Panc1 (cell line): ENCODE results near the gene TIGD3. TPM values are rescaled to one million over a fixed set of nuclear protein-coding genes. Genes with fewer than 3 reads are reported as not detected.

ENCODE experiments used
- ATAC-seq: fragments of 200-7000 bp; cut with Tn5 transposase; 2 replicates; pipeline ENCODE4 v1.9.1; 2020; ENCODE audit warnings: mild to moderate bottlenecking, moderate library complexity
- BruUV-seq: library from RNA; stranded (reverse); fragments of 400-500 nt; replicated peaks from 2 replicates; lab custom pipeline; 2021; lab: Mats Ljungman, UMichigan
- CTCF ChIA-PET: fragments of 300-600 bp; sonication (Branson Sonifier 250); formaldehyde crosslinking; loops from one replicate; lab custom pipeline; 2022; ENCODE audit warnings: antibody characterized with exemption; lab: Charles Lee
- POLR2A ChIA-PET: fragments of 300-600 bp; sonication (Branson Sonifier 250); formaldehyde crosslinking; loops from one replicate; lab custom pipeline; 2022; ENCODE audit warnings: antibody characterized with exemption; lab: Charles Lee
- DNase-seq: peaks from one replicate; pipeline ENCODE4 v3.0.0-alpha.2; 2010; ENCODE audit warnings: low read depth, low spot score
- H3K27ac ChIP-seq: 2 replicates; pipeline ENCODE4 v1.5.1; 2011; ENCODE audit warnings: mild to moderate bottlenecking, low read length, inconsistent platforms
- H3K27me3 ChIP-seq: fragments of 200-500 bp; sonication (Bioruptor generic); 2 replicates; pipeline ENCODE4 v1.6.0; 2014; ENCODE audit warnings: low read length, inconsistent platforms; ENCODE audit not compliant: control insufficient read depth, insufficient read depth
- H3K36me3 ChIP-seq: fragments of 200-500 bp; sonication (Bioruptor generic); 2 replicates; pipeline ENCODE4 v1.5.1; 2014; ENCODE audit warnings: inconsistent platforms, mild to moderate bottlenecking, low read length, moderate library complexity; ENCODE audit not compliant: control insufficient read depth, insufficient read depth
- H3K4me1 ChIP-seq: 2 replicates; pipeline ENCODE4 v1.5.1; 2011; ENCODE audit warnings: inconsistent platforms, mild to moderate bottlenecking, low read length, moderate library complexity; ENCODE audit not compliant: control insufficient read depth, insufficient read depth
- H3K4me3 ChIP-seq, 2 experiments: 2 replicates each; pipeline ENCODE4 v1.5.1; 2011 to 2012; ENCODE audit warnings: low read depth in 2 of 2, low read length in 2 of 2, mild to moderate bottlenecking in 2 of 2, inconsistent platforms in 1 of 2, moderate library complexity in 1 of 2
- H3K9me3 ChIP-seq: fragments of 200-500 bp; sonication (Bioruptor generic); 2 replicates; pipeline ENCODE4 v1.5.1; 2014; ENCODE audit warnings: low read depth, mild to moderate bottlenecking, inconsistent platforms, low read length, moderate library complexity; ENCODE audit not compliant: control insufficient read depth, insufficient read depth
- POLR2AphosphoS5 ChIP-seq: IDR thresholded peaks from 2 replicates; pipeline ENCODE4 v1.6.1; 2012; ENCODE audit warnings: mild to moderate bottlenecking, low read depth, low read length, moderate library complexity
- SIN3A ChIP-seq: IDR thresholded peaks from 2 replicates; pipeline ENCODE4 v1.6.1; 2012; ENCODE audit warnings: low read depth, mild to moderate bottlenecking, low read length, moderate library complexity, borderline replicate concordance; ENCODE audit not compliant: insufficient read depth
- TCF7L2 ChIP-seq: IDR thresholded peaks from 2 replicates; pipeline ENCODE4 v1.6.1; 2011; ENCODE audit warnings: mild to moderate bottlenecking, low read depth, low read length, inconsistent platforms
- in situ Hi-C: cut with HindIII; loops from 2 replicates; pipeline ENCODE4 v1.10.0; 2016; ENCODE audit warnings: low sequenced_read_pairs, low pct_unique_long_range_greater_than_20kb
- intact Hi-C: fragments of 100-400 bp; cut with micrococcal nuclease; formaldehyde crosslinking; loops from one replicate; pipeline ENCODE4 v1.10.0; 2022; ENCODE audit not compliant: unreplicated experiment
- total RNA-seq: library from RNA; stranded (reverse); gene quantifications from one replicate; pipeline ENCODE4 v1.2.1, GENCODE V29; 2021; ENCODE audit not compliant: unreplicated experiment
- TF ChIP-seq, protein P1 (sequence below): fragments of 450-650 bp; IDR thresholded peaks from 2 replicates; pipeline ENCODE4 v1.5.1; 2017; ENCODE audit warnings: mild to moderate bottlenecking
- TF ChIP-seq, protein P2 (sequence below), 2 experiments: IDR thresholded peaks; 2 replicates each; pipeline ENCODE4 v1.6.1; 2011 to 2012; ENCODE audit warnings: low read depth in 2 of 2, control low read depth in 1 of 2, low read length in 1 of 2, mild to moderate bottlenecking in 1 of 2, moderate library complexity in 1 of 2; ENCODE audit not compliant: insufficient read depth in 1 of 2

Gene TIGD3
- total RNA-seq, 1 experiment from 2014 or later: 2.4 TPM

DNA sequence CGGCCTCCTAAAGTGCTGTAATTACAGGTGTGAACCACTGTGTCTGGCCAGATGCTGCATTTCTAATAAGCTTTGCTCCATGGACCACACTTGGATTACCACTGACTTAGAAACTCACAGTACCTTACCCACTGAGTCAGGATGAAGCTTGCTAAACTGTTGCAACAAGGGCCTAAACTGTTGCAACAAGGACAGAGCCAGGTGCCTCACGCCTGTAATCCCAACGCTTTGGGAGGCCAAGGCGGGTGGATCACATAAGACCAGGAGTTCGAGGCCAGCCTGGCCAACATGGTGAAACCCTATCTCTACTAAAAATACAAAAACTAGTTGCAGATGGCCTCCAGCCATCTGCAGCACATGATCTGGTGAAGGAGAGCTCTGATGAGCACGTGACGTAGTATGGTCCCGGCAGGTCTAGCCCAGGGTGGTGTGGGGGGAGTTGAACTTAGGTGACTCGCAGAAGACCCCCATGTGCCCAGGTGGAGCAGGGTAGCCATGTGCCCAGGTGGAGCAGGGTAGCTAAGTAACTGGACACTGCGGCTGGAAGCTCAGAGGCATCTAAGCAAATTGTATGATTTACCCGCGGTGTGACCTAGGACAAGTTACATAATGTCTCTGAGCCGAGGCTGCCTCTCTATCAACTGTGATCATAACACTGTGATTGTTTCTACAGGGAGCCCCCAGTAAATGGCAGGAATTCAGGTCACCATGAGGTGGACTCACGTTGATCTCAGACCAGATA is 19.5 kb downstream of the TIGD3 start:
- CTCF ChIA-PET: interaction anchor here (0.5 kb wide), 1 partner anchor 189 kb away, joined by 9 read pairs; no protein-coding TSS in a partner anchor
- intact Hi-C loops: no loop called here

DNA sequence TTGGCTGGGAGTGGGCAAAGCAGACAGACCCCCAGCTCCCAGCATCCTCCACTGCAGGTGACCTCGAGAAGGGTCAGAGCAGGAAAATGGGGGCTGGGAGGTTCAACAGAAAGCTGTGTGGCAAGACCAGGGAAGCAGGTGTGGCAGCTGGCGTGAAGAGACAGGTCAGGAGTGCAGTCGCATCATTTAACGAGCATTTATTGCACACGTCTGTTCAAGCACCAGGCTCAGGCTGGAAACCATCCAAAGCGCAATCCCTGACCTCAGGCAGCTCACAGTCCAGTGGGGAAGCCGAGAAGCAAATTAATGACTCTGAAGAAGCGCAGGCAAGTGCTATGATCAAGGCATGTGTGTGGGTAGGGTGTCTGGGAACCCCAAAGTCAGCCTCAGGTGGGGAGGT is 20.5 kb downstream of the TIGD3 start:
- TF ChIP-seq, protein P1, sequence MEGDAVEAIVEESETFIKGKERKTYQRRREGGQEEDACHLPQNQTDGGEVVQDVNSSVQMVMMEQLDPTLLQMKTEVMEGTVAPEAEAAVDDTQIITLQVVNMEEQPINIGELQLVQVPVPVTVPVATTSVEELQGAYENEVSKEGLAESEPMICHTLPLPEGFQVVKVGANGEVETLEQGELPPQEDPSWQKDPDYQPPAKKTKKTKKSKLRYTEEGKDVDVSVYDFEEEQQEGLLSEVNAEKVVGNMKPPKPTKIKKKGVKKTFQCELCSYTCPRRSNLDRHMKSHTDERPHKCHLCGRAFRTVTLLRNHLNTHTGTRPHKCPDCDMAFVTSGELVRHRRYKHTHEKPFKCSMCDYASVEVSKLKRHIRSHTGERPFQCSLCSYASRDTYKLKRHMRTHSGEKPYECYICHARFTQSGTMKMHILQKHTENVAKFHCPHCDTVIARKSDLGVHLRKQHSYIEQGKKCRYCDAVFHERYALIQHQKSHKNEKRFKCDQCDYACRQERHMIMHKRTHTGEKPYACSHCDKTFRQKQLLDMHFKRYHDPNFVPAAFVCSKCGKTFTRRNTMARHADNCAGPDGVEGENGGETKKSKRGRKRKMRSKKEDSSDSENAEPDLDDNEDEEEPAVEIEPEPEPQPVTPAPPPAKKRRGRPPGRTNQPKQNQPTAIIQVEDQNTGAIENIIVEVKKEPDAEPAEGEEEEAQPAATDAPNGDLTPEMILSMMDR: no peak
- TF ChIP-seq, protein P2, sequence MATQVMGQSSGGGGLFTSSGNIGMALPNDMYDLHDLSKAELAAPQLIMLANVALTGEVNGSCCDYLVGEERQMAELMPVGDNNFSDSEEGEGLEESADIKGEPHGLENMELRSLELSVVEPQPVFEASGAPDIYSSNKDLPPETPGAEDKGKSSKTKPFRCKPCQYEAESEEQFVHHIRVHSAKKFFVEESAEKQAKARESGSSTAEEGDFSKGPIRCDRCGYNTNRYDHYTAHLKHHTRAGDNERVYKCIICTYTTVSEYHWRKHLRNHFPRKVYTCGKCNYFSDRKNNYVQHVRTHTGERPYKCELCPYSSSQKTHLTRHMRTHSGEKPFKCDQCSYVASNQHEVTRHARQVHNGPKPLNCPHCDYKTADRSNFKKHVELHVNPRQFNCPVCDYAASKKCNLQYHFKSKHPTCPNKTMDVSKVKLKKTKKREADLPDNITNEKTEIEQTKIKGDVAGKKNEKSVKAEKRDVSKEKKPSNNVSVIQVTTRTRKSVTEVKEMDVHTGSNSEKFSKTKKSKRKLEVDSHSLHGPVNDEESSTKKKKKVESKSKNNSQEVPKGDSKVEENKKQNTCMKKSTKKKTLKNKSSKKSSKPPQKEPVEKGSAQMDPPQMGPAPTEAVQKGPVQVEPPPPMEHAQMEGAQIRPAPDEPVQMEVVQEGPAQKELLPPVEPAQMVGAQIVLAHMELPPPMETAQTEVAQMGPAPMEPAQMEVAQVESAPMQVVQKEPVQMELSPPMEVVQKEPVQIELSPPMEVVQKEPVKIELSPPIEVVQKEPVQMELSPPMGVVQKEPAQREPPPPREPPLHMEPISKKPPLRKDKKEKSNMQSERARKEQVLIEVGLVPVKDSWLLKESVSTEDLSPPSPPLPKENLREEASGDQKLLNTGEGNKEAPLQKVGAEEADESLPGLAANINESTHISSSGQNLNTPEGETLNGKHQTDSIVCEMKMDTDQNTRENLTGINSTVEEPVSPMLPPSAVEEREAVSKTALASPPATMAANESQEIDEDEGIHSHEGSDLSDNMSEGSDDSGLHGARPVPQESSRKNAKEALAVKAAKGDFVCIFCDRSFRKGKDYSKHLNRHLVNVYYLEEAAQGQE (IDR thresholded peaks at IDR 0.05; ENCODE audit: insufficient read depth in 1 of 2, low read depth in 2 of 2, low read length in 1 of 2): no peak
- TF ChIP-seq POLR2AphosphoS5: no peak
- no peak for TF ChIP-seq TCF7L2
- no peak for TF ChIP-seq SIN3A
- Histone ChIP-seq H3K4me3 (no peak overlapping the region), H3K9me3 (no peaks in the 10 kb centered on the region), H3K27me3 (no peaks in the 10 kb centered on the region), H3K27ac (no peak overlapping the region), H3K4me1 (no peaks in the 10 kb centered on the region), H3K36me3 (no peaks in the 10 kb centered on the region)
- ChIA-PET POLR2A (no interaction called here), CTCF (no interaction called here)
- intact Hi-C loops (no loop called here), in situ Hi-C loops (no loop called here)
- BruUV-seq: no TSS peak
- no peak for ATAC-seq
- no peak for DNase-seq

More for the DNA sequence above, 19.5 kb downstream of the TIGD3 start:
- ATAC-seq (no peak), DNase-seq (no peak)
- no peak overlapping the region for H3K4me3 ChIP-seq
- POLR2A ChIA-PET: no interaction called here
- no peaks in the 10 kb centered on the region for H3K36me3 ChIP-seq
- BruUV-seq: no TSS peak
- H3K27me3 ChIP-seq: no peaks in the 10 kb centered on the region
- H3K27ac ChIP-seq: no peak overlapping the region
- H3K9me3 ChIP-seq: no peaks in the 10 kb centered on the region
- TF ChIP-seq, protein P2 (IDR thresholded peaks at IDR 0.05; ENCODE audit: insufficient read depth in 1 of 2, low read depth in 2 of 2, low read length in 1 of 2): no peak
- TF ChIP-seq, protein P1: no peak
- TF ChIP-seq SIN3A: no peak
- no peak for TF ChIP-seq POLR2AphosphoS5
- no peaks in the 10 kb centered on the region for H3K4me1 ChIP-seq
- in situ Hi-C loops: no loop called here
